Neuron (in vitro differentiated cells): ENCODE results near the gene F13A1.

Source experiments
- H2AFZ ChIP-seq: one replicate; pipeline ENCODE4 v1.6.1; 2013; ENCODE audit warnings: low read depth, mild to moderate bottlenecking, inconsistent platforms, low read length, moderate library complexity
- H3K27me3 ChIP-seq: one replicate; pipeline ENCODE4 v1.6.1; 2013; ENCODE audit warnings: low read length; ENCODE audit not compliant: insufficient read depth
- H3K36me3 ChIP-seq: one replicate; pipeline ENCODE4 v1.6.1; 2013; ENCODE audit warnings: low read length; ENCODE audit not compliant: insufficient read depth
- H3K4me1 ChIP-seq: one replicate; pipeline ENCODE4 v1.6.1; 2013; ENCODE audit warnings: low read length; ENCODE audit not compliant: insufficient read depth
- H3K4me3 ChIP-seq: 2 replicates; pipeline ENCODE4 v1.5.1; 2013; ENCODE audit warnings: mild to moderate bottlenecking, low read length, moderate library complexity
- H3K9me3 ChIP-seq: one replicate; pipeline ENCODE4 v1.6.1; 2013; ENCODE audit warnings: low read length

F13A1 gene

DNA sequence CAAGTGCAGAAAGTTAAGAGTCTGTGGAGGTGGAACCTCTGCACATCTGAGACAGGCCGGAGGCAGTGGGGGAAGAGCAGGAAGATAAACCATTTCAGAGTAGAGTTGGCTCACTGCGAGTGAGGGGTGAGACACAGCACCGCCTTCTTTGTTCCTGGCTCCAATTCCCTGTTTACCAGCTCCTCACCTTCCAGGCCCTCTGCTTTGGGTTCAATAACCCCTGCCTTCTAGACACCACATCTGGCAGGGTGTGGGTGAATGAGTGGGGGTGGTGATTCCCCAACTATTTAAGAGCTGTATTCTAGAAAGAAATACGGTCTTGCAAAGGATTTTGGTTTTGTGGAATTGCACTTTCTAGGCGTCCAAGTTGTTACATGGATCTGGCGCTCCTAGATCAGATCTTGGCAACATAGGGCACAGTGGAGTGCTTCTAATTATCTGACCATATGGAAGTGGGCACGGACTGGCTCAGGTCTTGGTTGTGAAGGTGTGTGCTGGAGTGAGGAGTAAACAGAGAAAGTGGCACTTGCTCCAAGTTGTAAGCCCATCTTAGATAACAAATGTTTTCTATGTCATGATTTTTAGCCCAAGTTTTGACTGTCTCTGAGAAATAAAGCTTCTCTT, 172.2 kb downstream of the F13A1 start:
- Histone ChIP-seq H3K4me1 (no peaks in the 10 kb centered on the region), H2AFZ (no peak overlapping the region), H3K27me3 (no peaks in the 10 kb centered on the region), H3K4me3 (no peak overlapping the region), H3K9me3 (no peaks in the 10 kb centered on the region), H3K36me3 (no peaks in the 10 kb centered on the region)

GRCh38 chr6:6131492-6132109, 188.9 kb downstream of the F13A1 start:
- H3K4me1 ChIP-seq: no peaks in the 10 kb centered on the region
- no peak overlapping the region for H2AFZ ChIP-seq
- no peak overlapping the region for H3K4me3 ChIP-seq
- no peaks in the 10 kb centered on the region for H3K9me3 ChIP-seq
- H3K27me3 ChIP-seq: no peaks in the 10 kb centered on the region
- no peaks in the 10 kb centered on the region for H3K36me3 ChIP-seq

DNA sequence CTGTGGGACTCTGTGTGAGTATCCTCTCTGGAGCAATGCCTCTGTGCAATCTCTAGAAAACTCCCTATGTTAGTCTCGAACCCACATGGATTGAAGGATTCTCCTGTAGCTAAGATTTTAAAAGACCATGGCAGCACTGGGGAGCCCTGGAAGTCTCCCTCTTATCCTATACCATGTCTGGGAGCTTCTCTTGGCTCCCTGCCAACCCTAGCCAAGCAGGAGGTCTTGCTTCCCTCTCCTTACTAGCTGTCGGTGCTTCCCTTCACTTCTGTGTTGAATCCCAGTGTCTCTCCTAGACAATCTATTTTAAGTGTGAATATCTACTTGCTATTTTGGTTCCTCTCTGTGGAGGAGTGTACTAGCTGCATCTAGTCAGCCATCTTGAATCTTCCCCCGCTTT, 195.0 kb downstream of the F13A1 start:
- no peak overlapping the region for H2AFZ ChIP-seq
- no peak overlapping the region for H3K4me3 ChIP-seq
- H3K27me3 ChIP-seq: no peaks in the 10 kb centered on the region
- H3K36me3 ChIP-seq: no peaks in the 10 kb centered on the region
- no peaks in the 10 kb centered on the region for H3K9me3 ChIP-seq
- no peaks in the 10 kb centered on the region for H3K4me1 ChIP-seq

DNA sequence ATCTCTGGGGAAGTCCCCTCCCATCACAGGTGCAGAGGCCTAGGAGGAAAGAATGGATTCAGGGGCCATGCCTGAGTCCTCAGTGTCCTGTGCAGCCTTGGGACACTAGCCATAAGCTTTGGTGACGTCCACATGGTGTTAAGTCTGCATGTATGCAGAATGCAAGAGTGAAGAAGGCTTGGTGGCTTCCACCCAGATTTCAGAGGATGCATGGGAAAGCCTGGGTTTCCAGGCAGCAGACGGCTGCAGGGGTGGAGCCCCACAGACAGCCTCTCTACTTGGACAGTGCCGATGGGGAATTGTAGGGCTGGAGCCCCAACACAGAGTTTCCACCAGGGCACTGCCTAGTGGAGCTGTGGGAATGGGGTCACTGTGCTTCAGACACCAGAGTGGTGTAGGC, 196.7 kb downstream of the F13A1 start:
- no peak overlapping the region for H3K4me3 ChIP-seq
- no peak overlapping the region for H2AFZ ChIP-seq
- no peaks in the 10 kb centered on the region for H3K4me1 ChIP-seq
- H3K36me3 ChIP-seq: no peaks in the 10 kb centered on the region
- H3K9me3 ChIP-seq: no peaks in the 10 kb centered on the region
- no peaks in the 10 kb centered on the region for H3K27me3 ChIP-seq

GRCh38 chr6:6121943-6122342, 198.5 kb downstream of the F13A1 start:
- no peak overlapping the region for H2AFZ ChIP-seq
- H3K9me3 ChIP-seq: no peaks in the 10 kb centered on the region

GRCh38 chr6:6105472-6106036, 214.9 kb downstream of the F13A1 start:
- no peaks in the 10 kb centered on the region for H3K27me3 ChIP-seq
- no peak overlapping the region for H3K4me3 ChIP-seq
- H2AFZ ChIP-seq: no peak overlapping the region
- H3K36me3 ChIP-seq: no peaks in the 10 kb centered on the region
- H3K4me1 ChIP-seq: no peaks in the 10 kb centered on the region
- no peaks in the 10 kb centered on the region for H3K9me3 ChIP-seq

More at GRCh38 chr6:6121943-6122342, 198.5 kb downstream of the F13A1 start:
- H3K36me3 ChIP-seq: no peaks in the 10 kb centered on the region
- H3K27me3 ChIP-seq: no peaks in the 10 kb centered on the region
- no peaks in the 10 kb centered on the region for H3K4me1 ChIP-seq
- H3K4me3 ChIP-seq: no peak overlapping the region
